Measurements from ENCODE around the gene SGTA.
A peak's percentile ranks its signal among the peaks of the same experiment; 100 is the strongest.
"Not testable (repeated sequence)": the region's sequence is repeated elsewhere in the genome, so short reads cannot be mapped to it uniquely, and the experiment has no call there.

The SGTA gene, protein sequence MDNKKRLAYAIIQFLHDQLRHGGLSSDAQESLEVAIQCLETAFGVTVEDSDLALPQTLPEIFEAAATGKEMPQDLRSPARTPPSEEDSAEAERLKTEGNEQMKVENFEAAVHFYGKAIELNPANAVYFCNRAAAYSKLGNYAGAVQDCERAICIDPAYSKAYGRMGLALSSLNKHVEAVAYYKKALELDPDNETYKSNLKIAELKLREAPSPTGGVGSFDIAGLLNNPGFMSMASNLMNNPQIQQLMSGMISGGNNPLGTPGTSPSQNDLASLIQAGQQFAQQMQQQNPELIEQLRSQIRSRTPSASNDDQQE

DNA sequence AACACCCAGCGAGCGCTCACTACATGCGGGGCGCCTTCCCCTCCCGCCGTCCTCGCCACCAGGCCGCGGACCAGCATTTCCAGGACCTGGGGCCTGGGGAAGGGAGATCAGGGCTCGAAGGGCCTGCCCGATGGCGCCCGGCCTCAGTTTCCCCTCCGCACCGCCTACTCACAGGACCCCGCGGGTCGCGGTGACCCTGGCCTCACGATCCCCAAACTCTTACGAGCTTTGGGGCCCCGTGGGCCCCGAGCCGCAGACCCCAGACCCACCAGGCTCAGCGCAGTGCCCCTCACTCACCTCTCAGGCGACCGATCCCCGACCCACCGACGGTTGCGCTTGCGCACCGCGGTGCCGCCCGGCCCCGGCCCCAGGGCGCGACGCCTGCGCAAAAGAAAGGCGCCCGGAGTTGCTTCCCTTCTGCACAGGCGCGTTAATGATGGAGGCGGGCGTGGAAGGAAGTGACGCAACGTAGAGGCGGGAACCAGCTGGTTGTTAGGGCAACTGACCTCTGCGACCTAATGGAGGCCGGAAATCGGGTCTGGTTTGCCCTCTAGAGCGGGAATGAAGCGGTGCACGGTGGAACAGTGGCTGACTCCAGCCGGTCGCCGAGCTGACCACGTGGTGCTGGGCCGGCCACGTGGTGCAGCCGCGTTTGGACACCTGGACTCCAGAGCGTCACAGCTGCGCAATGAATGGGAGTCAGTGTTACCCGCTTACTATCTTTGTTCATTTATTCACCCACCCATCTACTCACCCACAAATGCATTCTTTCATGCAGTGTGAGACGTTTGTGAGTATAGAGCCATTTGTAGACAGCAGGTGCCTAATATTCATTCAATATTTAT, at the start of gene SGTA:
SGTA (minus strand) TSS at position 338 of the 845 bp plus-strand sequence. CDS start 14,205 bp downstream, outside the sequence.
- DNase-seq (ENCODE audit: low read depth in 3 of 3), result peak; percentile 86 to 94 (median 92)

DNA sequence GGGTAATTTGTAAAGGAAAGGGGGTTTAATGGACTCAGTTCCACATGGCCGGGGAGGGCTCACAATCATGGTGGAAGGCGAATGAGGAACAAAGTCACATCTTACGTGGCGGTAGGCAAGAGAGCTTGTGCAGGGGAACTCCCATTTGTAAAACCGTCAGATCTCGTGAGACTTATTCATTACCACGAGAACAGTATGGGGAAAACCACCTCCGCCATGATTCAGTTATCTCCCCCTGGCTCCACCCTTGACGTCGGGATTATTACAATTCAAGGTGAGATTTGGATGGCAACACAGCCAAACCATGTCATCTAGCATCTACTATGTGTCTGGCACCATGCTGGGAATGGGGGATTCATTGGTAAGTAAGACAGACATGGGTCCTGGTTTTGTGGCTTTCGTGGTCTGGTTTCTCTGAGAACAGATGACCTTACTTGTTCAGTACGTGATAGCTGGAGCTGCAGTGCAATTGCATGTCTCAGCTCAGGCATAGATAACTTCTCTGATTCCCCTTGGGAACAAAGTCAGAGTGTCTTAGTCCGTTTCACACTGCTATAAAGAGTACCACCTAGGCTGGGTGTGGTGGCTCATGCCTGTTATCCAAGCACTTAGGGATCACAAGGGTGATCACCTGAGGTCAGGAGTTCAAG, 44.9 kb upstream of the SGTA start:
- DNase-seq (ENCODE audit: low read depth in 3 of 3), result no peak

DNA sequence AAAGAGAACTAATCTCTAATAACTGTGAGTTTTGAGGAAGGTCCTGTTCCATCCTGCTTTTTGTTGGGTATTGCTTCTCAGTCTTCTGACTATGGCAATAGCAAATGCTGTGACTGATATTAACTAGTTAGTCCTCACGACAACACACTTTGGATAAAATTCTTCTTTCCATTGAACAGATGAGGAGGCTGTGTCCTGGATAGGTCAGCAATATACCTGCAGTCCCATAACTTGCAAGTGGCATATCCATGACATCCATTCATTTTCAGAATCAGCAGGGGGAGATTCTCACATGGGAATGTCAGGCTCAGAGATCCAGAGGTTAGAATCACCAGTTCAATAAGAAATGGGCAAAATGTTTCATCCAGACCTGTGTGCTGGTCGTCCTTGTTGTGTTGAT, 43.9 kb upstream of the SGTA start:
- no peak for DNase-seq (ENCODE audit: low read depth in 3 of 3)

GRCh38 chr19:2824129-2824528, 41.1 kb upstream of the SGTA start:
- no peak for DNase-seq (ENCODE audit: low read depth in 3 of 3)

DNA sequence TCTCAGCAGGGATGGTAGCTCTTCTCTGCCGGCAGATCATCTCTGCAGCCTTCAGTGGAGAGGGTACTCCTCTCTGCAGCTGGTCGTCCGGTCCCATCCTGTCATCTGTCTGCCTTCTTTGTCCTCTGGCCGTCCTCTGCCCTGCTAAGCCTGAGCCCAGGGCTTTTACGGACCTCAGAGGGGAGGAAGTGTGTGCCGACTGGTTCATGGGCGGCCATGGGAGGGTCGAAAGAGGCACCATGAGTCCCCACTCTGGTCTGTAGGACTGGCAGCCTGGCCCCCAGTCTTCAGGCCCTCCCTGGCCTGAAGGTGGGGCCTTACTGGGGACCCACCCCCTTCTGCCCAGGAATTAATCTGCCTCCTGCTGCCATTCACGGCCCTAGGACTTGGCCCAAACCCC, 40.6 kb upstream of the SGTA start:
- no peak for DNase-seq (ENCODE audit: low read depth in 3 of 3)

DNA sequence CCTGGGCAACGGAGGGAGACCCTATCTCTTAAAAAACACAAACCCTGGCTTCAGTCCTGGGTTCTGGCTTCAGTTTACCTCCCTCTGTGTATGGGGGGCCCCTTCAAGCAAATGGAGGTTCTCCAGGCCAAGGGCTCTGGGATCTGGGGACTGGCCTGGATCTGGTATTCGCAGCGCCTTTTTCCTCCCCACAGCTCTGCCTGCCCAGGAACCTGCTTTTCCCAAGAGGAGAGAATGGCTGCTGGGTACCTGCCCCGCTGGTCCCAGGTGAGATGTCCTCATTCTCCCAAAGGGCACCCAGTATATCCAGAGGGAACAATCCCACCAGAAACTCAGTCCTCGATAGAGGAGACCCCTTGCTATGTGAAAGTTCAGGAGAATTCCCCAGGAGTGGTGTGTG, 39.8 kb upstream of the SGTA start:
- no peak for DNase-seq (ENCODE audit: low read depth in 3 of 3)

- DNase-seq (ENCODE audit: low read depth in 3 of 3), result no peak
Measured at GRCh38 chr19:2820112-2820702, 37.1 kb upstream of the SGTA start.

GRCh38 chr19:2819540-2820111, 36.6 kb upstream of the SGTA start, which contains the start of gene ZNF554:
Gene ZNF554, plus strand, starts transcription at chr19:2819868. Its CDS starts 204 bp downstream, at chr19:2820072.
- peak; percentile 94 to 98 (median 97) for DNase-seq (ENCODE audit: low read depth in 3 of 3)

DNA sequence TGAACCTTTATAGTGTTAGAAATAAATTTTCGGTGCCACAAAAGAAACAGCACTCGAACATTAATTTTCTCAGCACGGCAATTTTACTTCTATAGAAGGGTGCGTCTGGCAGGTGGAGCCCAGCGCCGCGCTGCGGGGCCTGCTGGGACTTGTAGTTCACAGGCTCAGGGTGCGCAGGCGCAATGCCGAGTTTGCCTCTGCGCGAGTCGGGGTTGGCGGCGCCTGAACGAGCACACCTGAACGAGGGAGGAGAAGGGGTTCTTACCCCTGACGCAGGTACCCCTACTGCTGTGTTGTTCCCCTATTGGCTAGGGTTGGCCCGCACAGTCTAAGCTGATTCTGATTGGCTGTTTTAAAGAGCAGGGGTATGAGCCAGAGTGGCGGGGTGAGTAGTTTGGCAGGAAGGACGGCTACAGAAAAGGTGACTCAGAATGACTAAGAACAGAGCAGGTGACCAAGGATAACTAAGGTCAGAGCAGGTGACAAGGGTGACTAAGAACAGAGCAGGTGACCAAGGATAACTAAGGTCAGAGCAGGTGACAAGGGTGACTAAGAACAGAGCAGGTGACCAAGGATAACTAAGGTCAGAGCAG, 34.3 kb upstream of the SGTA start:
- not testable (repeated sequence) for DNase-seq (ENCODE audit: low read depth in 3 of 3)

- DNase-seq (ENCODE audit: low read depth in 3 of 3), result no peak
Measured at GRCh38 chr19:2816641-2817040, 33.6 kb upstream of the SGTA start.

DNA sequence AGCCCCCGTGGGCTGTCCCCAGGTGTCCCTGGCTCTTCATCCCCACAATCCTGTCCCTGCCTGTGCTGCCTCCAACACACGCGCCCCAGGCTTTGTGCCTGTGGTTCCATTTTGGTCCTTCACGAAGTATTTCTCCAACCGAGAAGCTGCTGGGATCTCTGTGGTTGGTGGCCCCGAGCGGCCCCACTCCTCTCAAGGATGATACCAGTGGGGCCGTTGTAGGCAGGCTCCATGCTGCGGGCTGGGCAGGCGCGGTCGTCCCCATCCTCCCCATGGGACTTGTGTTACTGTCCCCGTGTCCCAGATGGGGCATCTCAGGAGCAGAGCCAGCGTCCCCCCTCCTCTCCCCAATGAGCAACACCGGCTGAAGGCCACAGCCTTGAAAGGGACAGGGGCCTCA, 32.9 kb upstream of the SGTA start:
- DNase-seq (ENCODE audit: low read depth in 3 of 3), result no peak

GRCh38 chr19:2815191-2815614, 32.1 kb upstream of the SGTA start:
- no peak for DNase-seq (ENCODE audit: low read depth in 3 of 3)

DNA sequence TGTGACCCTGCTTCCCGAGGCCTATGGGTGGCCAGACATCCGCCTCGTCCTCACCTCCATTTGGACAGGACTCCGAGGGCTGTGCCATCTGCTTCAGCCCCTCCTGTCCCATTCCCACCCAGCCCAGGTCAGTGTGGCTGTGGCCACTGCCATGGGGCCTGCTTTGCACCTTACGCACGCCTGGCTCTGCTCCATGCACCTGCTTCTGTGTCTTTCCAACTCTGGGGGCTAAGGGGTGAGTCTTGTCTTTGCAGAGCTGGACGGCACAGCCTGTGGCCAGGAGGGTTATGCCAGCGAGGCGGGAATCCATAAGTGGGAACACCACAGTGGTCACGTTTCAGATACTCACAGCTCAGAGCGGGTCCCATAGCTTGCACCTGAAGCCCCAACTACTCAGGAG, 31.4 kb upstream of the SGTA start:
- DNase-seq (ENCODE audit: low read depth in 3 of 3), result no peak

- no peak for DNase-seq (ENCODE audit: low read depth in 3 of 3)
Measured at GRCh38 chr19:2813235-2814160, 30.4 kb upstream of the SGTA start.

DNA sequence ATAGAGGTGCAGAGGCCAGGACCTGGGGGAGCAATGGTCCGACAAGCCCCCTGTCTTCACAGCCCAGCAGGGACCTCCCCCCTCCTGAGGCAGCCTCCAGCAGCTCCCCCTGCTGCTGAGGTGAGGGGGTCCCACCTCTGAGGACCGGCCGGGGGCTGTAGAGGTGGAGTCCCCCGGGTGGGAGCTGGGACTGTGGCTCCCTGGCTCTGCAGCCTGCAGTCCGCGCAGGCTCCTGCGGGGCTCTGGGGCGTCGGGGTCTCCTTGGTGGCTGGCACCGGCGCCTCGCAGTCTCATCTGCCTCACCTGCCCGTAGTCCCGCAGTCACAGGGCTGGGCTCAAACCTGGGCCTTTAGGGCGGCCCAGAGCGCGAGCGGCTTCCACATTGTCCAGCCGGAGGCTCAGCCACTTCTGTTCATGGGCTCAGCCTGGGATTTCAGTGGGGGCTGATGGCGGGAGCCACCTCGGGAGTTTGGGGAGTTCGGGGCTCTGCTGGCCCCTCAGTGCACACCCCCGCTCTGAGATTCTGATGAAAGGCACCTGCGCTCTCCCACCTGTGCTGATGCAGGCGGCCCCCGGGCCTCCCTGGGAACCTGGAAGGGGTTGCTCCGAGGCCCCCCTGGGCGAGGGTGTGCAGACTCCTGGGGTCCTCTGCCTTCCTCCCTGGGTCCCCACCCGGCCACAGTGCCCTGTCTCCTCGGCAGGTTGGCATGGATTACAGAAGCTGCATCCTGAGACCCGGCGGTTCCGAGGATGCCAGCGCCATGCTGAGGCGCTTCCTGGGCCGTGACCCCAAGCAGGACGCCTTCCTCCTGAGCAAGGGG, 29.6 kb upstream of the SGTA start:
- DNase-seq (ENCODE audit: low read depth in 3 of 3), result no peak

- no peak for DNase-seq (ENCODE audit: low read depth in 3 of 3)
Measured at GRCh38 chr19:2811735-2812413, 28.8 kb upstream of the SGTA start.

DNA sequence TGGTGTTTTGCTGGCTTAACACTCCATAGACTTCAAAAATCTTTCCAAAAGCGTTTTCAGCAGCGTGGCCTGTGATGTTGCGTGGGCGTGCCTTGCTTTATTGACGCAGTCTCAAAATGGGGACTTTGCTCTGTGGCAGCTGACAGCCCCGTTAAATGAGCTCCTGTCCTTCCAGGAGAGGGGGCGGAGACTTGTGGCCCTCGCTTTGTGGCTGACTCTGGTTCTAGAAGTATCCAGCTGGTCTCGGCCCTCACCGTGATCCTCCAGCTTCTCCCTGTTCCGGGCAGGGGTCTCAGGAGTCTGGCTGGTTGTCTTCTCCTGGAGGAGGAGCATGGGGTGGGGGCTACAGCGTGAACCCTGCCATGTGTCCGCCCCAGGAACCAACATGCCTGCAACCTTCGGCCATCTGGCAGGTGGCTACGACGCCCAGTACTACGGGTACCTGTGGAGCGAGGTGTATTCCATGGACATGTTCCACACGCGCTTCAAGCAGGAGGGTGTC, 28.2 kb upstream of the SGTA start:
- no peak for DNase-seq (ENCODE audit: low read depth in 3 of 3)
